Glutamatergic neuron (in vitro differentiated cells): ENCODE results near the gene ATP2B3. TPM values are rescaled to one million over a fixed set of nuclear protein-coding genes. Genes with fewer than 3 reads are reported as not detected.
A peak's percentile ranks its signal among the peaks of the same experiment; 100 is the strongest.

ENCODE experiments used
- DNase-seq: peaks from one replicate; pipeline ENCODE4 v3.0.0; 2022
- H3K27ac Mint-ChIP-seq: one replicate; pipeline ENCODE4 v1.8.0; 2020; ENCODE audit warnings: mild to moderate bottlenecking, mixed read lengths, inconsistent platforms; ENCODE audit not compliant: unreplicated experiment
- H3K27me3 Mint-ChIP-seq: one replicate; pipeline ENCODE4 v1.8.0; 2020; ENCODE audit warnings: mild to moderate bottlenecking, moderate library complexity, mixed read lengths, inconsistent platforms; ENCODE audit not compliant: unreplicated experiment
- H3K36me3 Mint-ChIP-seq: one replicate; pipeline ENCODE4 v1.8.0; 2020; ENCODE audit warnings: mild to moderate bottlenecking, mixed read lengths, inconsistent platforms; ENCODE audit not compliant: unreplicated experiment
- H3K4me1 Mint-ChIP-seq: one replicate; pipeline ENCODE4 v1.8.0; 2020; ENCODE audit warnings: mild to moderate bottlenecking, low read depth, mixed read lengths, inconsistent platforms; ENCODE audit not compliant: unreplicated experiment
- H3K4me3 Mint-ChIP-seq: one replicate; pipeline ENCODE4 v1.8.0; 2020; ENCODE audit warnings: mild to moderate bottlenecking, mixed read lengths, inconsistent platforms; ENCODE audit not compliant: unreplicated experiment
- H3K9me3 Mint-ChIP-seq: one replicate; pipeline ENCODE4 v1.8.0; 2020; ENCODE audit warnings: mild to moderate bottlenecking, moderate library complexity, mixed read lengths, inconsistent platforms; ENCODE audit not compliant: unreplicated experiment
- total RNA-seq: library from RNA; stranded (reverse); fragmentation: NEBNext Ultra II Directional; extraction: Animal tissue kit (Norgen Biotek cat#: 25700); gene quantifications from one replicate; pipeline ENCODE4 v1.2.1, GENCODE V29; 2021; ENCODE audit not compliant: unreplicated experiment
- TF ChIP-seq, protein P1 (sequence below): fragments of 200-600 bp; sonication (generic); IDR thresholded peaks from one replicate; pipeline ENCODE4 v1.5.0; 2021; ENCODE audit not compliant: partially characterized antibody, unreplicated experiment

The ATP2B3 gene
- total RNA-seq, 1 donor from 2014 or later: 68.0 TPM

DNA sequence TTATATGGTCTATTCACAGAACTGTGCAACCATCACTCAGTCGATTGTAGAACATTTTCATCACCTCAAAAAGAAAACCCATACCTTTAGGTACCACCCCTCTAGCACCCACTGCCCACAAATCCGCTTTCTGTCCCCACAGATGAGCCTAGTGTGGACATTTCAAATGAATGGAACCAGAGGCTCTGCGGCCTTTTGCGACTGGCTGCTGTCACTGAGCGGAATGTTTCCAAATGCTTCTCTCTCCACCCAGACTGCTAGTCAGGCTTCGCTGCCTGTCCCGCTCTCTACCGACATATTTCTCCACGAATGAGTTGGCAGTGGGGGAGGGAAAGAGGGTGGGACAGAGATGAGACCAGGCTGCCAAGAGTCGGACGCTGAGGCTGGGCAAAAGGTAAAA lies 24.4 kb upstream of the ATP2B3 start:
- Mint-ChIP-seq H3K4me3 (no peak overlapping the region), H3K36me3 (no peaks in the 10 kb centered on the region), H3K27me3 (peaks cover 2% of the 10 kb centered on the region), H3K27ac (no peak overlapping the region), H3K9me3 (no peaks in the 10 kb centered on the region), H3K4me1 (no peaks in the 10 kb centered on the region)
- DNase-seq: no peak
- TF ChIP-seq, protein P1, sequence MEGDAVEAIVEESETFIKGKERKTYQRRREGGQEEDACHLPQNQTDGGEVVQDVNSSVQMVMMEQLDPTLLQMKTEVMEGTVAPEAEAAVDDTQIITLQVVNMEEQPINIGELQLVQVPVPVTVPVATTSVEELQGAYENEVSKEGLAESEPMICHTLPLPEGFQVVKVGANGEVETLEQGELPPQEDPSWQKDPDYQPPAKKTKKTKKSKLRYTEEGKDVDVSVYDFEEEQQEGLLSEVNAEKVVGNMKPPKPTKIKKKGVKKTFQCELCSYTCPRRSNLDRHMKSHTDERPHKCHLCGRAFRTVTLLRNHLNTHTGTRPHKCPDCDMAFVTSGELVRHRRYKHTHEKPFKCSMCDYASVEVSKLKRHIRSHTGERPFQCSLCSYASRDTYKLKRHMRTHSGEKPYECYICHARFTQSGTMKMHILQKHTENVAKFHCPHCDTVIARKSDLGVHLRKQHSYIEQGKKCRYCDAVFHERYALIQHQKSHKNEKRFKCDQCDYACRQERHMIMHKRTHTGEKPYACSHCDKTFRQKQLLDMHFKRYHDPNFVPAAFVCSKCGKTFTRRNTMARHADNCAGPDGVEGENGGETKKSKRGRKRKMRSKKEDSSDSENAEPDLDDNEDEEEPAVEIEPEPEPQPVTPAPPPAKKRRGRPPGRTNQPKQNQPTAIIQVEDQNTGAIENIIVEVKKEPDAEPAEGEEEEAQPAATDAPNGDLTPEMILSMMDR: no peak

DNA sequence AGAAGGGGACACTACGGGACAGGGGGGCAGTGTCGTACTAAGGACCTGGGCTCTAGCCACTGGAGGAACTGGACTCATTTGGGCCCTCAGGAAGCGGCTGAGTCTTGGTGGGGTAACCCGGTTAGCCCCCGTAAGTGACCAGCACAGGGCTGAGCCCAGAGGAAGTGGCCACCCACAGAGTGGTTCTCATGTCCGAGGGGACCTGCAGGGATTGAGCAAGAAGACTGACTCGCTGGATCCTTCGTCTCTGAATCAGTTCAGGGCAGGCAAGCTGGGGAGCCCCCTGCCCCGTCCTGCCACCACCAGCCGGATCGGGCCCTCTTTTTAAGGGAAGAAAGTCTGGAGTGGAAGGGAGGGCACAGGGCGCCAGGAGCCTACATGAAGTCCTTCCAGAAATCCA lies 23.4 kb upstream of the ATP2B3 start:
- TF ChIP-seq, protein P1: no peak
- Mint-ChIP-seq H3K4me1 (no peaks in the 10 kb centered on the region), H3K4me3 (no peak overlapping the region), H3K9me3 (no peaks in the 10 kb centered on the region), H3K27ac (no peak overlapping the region), H3K27me3 (peaks cover 2% of the 10 kb centered on the region), H3K36me3 (no peaks in the 10 kb centered on the region)
- no peak for DNase-seq

DNA sequence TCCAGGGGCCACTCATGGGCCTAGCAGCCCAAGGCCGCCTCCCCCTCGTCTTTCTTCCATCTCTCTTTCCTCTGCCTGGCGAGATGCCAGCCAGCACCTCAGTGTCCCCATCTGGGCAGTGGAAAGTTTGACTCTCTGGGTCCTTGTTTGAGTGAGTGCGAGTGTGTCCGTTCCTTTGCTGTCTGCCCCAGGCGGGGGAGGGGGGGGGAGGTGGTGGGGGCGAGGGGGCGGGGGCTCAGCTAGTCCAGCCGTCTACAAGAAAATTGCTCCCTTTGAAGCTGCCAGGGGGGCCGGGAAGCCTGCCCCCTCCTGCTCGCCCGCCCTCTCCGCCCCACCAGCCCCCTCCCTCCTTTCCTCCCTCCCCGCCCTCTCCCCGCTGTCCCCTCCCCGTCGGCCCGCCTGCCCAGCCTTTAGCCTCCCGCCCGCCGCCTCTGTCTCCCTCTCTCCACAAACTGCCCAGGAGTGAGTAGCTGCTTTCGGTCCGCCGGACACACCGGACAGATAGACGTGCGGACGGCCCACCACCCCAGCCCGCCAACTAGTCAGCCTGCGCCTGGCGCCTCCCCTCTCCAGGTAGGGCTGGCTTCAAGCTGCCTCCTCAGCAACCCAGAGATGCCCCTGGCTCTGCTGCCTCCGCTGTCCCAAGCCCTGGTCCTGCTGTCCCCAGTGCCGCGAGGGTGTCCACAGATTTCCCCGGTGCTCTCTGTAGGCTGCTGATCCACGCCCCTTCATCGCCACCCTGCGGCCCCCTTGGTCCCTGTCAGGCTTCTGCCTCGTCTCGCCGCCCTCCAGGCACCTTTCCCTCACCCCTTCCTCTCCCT lies 22.7 kb upstream of the ATP2B3 start, which contains the start of gene BGN:
Gene BGN (plus strand): TSS at position 440 of the 821 bp plus-strand sequence. CDS start 9,652 bp downstream, outside the sequence.
- DNase-seq: peak; percentile 56
- TF ChIP-seq, protein P1: no peak
- H3K36me3 Mint-ChIP-seq: no peaks in the 10 kb centered on the region
- H3K4me3 Mint-ChIP-seq: no peak within 1 kb of the TSS
- peaks cover 2% of the 10 kb centered on the region for H3K27me3 Mint-ChIP-seq
- no peaks in the 10 kb centered on the region for H3K4me1 Mint-ChIP-seq
- no peak within 1 kb of the TSS for H3K27ac Mint-ChIP-seq
- H3K9me3 Mint-ChIP-seq: no peaks in the 10 kb centered on the region

DNA sequence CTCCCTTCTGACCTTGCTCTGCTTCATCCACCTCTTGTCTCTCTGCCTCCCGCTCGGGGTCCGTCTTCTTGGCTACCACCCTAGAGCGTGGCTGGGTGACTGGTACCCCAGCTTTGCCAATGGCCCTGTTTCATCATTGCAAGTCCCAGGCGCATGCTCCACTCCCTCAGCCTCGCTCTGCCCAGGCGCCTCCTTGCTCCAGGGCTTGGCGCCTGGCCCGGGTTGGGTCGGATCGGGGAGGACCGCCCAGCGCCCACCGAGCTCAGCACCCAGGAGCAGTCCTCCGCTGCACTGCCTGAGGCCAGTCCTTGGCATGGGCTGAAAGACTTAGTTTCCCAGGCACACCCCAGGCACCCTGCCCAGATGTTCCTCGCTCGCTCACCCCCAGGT lies 22.1 kb upstream of the ATP2B3 start:
- TF ChIP-seq, protein P1: no peak
- no peaks in the 10 kb centered on the region for H3K9me3 Mint-ChIP-seq
- no peaks in the 10 kb centered on the region for H3K4me1 Mint-ChIP-seq
- no peak overlapping the region for H3K4me3 Mint-ChIP-seq
- peaks cover 2% of the 10 kb centered on the region for H3K27me3 Mint-ChIP-seq
- no peak overlapping the region for H3K27ac Mint-ChIP-seq
- H3K36me3 Mint-ChIP-seq: no peaks in the 10 kb centered on the region
- DNase-seq: no peak

DNA sequence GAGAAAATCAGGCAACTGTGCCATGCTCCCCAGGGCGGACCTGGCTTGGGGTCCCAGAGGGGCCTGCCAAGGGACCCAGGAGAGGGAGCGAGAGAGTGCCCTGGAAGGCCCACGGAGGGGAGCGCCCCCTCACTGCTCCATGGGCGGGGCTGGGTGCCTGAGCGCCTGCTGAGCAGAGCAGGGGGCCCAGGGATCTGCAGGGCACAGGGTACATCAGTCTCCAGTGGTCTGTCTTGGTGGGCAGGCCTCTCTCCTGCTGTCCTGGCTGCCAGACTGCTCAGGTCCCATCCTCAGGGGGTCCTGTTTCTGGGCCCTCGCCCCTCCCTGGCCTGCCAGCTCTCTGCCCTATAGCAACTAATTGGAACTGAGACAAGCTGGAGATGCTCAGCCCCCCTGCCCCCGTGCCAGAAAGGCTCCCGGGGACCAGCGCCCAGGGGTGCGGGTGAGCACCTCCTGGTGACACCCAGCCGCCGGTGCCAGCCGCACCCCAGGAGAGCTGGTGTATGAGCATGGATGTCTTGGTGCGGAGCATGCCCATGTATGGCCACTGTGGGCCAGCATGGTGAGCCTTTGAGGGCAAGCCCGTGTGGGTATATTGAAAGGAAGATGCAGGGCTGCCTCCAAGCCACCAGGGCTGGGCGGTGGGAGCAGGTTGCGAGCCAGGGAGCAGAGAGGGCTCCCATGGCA lies 21.4 kb upstream of the ATP2B3 start:
- Mint-ChIP-seq H3K36me3 (no peaks in the 10 kb centered on the region), H3K27me3 (peaks cover 6% of the 10 kb centered on the region), H3K27ac (no peak overlapping the region), H3K4me3 (no peak overlapping the region), H3K4me1 (no peaks in the 10 kb centered on the region), H3K9me3 (no peaks in the 10 kb centered on the region)
- no peak for DNase-seq
- TF ChIP-seq, protein P1: no peak
